GM21390 (cell line): ENCODE data around the gene BTG4.

ENCODE experiments used
- ATAC-seq: cut with Tn5 transposase; IDR thresholded peaks from one replicate; pipeline ENCODE4 v1.9.1; 2021; ENCODE audit not compliant: unreplicated experiment

BTG4 gene

DNA sequence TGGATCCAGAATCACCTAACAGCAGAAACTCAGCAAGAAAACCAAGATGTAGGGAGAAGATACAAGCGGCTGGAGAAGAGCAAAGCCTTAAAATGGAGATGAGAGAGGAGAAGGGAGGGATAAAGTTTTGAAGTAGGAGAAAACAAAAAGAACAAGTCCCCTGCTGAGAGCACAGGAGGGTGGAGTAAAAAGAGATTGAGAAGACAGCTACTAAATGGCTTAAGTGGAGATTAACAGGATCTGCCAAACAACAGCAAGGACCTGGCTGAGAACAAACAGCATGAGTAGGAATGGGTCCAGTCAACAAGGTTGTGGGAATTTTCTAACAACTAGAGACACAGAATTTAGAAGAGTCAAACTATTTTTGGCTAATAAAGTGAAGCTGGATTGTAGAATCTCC lies 18.1 kb downstream of the BTG4 start:
- no peak for ATAC-seq

DNA sequence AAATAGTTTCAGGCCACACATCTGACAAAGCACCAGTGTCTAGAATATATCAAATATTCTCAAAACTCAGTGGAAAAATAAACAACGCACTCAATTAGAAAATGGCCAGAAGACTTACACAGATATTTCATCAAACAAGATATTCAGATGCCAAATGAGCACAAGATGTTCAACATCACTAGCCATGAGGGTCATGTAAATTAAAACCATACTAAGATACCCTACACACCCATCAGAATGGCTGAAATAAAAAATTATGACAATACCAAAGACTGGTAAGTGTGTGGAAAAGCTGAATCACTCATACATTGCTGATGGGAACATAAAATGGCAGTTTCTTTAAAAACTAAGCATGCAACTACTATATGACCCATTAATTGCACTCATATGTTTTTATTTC lies 21.7 kb downstream of the BTG4 start:
- ATAC-seq: no peak

DNA sequence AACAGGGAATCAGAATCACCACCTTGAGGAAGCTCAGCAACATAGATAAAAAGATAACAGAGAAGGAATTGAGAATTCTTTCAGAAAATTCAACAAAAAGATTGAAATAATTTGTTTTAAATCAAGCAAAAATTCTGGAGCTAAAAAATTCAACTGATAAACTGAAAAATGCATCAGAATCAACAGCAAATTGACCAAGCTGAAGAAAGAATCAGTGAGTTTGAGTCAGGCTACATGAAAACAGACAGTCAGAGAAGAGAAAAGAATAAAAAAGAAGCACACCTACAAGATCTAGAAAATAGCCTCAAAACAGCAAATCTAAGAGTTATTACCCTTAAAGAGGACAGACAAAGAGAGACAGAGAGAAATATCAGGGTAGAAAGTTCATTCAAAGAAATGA lies 28.8 kb downstream of the BTG4 start:
- no peak for ATAC-seq

DNA sequence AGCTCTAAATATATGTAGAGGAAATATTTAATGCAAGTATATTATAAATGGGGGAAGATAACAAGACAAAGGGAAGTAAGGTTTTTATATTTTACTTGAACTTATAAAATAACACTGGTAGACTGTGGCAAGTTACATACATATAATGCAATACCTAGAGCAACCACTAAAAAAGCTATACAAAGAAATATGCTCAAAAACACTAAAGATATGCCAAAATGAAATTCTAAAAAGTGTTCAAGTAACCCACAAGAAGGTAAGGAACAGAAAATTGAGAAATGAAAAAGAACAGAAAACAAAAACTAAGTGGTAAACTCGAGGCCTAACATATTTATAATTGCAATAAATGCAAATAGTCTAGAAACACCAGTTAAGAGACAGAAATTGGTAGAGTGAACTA lies 32.5 kb downstream of the BTG4 start:
- ATAC-seq: no peak

DNA sequence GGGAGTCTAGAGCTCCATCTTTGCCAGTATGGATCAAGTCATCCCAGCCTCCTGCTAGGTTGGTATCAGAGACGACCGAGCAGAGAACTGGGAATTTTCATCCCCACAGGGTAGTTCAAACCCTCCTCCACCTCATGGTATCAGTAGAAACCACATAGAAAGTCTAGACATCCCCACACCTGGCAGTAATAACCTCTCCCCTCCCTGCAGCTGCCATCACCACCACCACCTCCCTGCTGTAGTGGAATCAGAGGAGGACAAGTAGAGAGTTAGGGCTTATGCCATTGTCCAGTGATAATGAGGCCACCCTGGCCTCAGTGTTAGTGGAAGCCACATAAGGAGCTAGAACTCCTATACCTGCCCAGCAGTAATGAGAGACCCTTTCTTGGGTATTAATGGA lies 34.3 kb downstream of the BTG4 start:
- ATAC-seq: no peak

DNA sequence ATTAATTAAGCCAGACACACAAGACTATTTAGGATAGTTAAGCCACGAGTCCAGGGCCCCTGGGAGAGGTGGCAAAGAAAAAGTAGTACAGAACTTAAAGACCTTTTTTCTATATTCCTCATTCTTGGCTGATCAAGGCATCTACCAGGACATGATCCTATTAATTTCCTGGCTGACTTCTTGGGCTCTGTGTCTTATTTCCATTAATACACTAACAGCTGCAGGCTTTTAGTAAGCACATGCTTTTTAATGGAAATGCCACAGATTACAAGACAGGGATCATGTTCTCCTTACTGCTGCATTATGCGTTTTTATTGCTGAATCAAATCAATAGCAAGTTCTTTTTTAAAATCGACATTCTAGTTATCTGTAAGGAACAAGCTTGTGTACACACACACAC lies 35.2 kb downstream of the BTG4 start:
- ATAC-seq: no peak

GRCh38 chr11:111476366-111476765 lies 35.8 kb downstream of the BTG4 start:
- ATAC-seq: no peak

DNA sequence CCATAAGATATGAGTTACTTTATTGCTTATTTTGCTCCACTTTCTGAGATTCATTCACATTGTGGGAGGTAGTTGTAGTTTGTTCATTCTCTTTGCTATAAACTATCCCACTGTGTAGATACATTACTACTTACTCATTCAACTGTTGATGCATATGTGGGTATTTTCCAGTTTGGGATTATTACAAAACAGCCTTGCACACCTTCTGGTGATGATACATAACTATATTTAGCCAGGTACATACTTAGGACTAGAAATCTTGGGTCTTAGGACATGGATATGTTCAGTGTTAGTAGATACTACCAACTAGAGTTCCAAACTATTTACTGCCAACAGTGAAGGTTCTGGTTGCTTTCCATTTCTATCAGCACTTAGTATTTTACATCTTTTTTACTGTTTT lies 37.8 kb downstream of the BTG4 start:
- ATAC-seq: no peak

DNA sequence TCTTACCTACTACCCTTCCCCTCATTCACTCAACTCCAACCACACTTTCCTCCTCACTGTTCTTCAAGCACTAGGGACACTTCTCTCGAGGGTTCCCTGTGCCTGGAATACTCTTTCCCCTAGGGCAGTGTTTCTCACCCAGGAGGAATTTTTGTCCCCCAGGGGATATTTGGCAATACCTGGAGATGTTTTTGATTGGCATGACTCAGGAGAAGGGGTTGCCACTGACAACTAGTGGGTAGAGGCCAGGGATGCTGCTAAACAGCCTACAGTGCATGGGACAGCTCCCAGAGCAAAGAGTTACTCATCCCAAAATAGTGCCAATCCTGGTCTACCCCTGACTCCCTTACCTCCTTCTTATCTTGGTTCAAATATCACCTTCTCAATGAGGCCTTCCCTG lies 40.0 kb downstream of the BTG4 start:
- ATAC-seq: no peak

DNA sequence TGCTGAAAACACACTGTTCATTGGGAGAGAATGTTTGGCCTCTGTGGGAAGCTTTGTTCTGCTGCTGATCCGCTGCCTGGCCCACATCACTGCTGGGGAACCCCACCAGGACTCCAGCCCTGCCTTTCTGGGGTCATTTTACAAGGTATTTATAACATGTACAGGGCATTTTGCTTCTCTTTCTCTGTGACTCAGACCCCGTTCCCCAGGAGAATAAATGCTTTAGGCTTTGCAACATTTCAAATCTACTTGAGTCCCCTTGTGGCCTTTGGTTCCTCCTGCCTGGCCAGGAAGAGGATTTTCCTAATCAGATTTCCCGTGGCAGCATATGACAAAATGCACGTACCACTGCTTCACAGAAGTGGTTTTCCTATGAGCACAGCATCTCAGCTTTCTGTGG lies 43.0 kb downstream of the BTG4 start:
- ATAC-seq: no peak

DNA sequence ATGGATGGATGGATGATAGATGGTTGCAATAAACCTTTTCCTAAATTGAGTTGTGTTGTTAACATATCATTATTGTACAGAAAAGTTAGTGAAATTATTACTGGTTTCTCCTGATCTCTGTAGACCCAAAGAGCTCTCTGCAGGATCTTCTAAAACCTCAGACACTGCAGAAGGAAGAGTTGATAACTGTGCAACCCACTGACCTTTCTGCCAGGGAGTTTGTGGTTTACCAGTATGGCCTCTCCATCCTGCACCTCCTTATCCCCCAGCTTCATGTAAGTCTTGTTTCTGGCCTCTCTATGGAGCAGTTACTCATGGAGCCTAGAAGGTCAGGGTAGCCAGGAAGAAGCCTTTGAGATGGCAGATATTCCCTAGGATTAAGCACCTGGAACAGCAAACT lies 45.6 kb downstream of the BTG4 start:
- ATAC-seq: no peak

DNA sequence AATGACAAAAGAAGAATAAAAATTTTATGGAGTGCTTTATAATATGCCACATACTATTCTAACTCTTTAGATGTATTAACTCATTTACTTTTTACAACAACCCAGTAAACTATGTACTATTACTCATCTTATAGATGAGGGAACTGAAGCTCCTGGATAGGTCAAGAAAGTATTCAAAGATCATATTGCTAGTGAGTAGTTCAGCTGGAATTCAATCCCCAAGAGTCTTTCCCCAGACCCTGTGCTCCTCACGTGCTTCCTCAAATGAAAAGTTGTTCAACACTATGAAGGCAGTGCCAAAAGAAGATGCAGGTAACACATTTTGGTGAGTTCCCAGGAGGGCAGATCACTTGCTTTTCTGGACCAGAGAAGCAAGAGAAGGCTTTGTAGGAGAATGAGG lies 46.8 kb downstream of the BTG4 start:
- ATAC-seq: no peak

DNA sequence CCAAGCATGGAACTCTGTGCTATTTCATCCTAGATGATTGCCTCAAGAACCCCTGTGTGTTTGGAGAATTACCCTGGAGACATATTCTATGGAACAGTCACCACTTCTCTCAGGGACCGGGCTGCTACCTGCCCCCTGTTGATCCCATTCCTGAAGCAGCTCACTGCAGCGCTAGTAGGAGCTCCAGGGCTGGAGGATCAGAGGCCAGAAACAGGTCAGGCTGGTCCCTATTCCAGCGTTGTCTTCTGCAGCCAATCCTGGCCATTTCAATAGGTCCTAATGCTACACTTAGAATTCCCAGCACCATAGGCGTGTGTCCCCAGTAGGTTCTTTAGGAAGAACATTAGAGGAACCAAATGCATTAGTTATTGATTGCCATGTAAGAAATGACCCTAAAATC lies 48.9 kb downstream of the BTG4 start:
- no peak for ATAC-seq

DNA sequence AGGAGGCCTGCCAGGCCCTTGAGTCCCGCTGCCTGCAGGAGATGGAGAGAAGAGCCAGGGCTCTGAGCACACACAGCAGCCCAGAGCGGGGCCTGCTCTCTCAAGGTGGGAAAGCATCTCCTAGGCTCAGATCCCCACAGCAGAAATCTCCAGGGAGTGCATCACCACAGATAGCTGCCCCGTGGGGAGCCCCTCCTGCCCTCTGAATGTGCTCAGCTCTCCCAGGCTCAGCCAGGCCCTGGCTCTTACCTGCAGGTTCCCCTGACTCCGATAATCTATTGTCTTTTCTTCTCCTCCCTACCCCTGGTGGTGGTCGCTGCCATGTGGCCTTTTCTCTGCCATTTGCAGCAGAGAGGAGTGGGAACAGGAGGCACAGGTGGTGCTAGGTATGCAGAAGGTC lies 49.9 kb downstream of the BTG4 start:
- ATAC-seq: no peak

DNA sequence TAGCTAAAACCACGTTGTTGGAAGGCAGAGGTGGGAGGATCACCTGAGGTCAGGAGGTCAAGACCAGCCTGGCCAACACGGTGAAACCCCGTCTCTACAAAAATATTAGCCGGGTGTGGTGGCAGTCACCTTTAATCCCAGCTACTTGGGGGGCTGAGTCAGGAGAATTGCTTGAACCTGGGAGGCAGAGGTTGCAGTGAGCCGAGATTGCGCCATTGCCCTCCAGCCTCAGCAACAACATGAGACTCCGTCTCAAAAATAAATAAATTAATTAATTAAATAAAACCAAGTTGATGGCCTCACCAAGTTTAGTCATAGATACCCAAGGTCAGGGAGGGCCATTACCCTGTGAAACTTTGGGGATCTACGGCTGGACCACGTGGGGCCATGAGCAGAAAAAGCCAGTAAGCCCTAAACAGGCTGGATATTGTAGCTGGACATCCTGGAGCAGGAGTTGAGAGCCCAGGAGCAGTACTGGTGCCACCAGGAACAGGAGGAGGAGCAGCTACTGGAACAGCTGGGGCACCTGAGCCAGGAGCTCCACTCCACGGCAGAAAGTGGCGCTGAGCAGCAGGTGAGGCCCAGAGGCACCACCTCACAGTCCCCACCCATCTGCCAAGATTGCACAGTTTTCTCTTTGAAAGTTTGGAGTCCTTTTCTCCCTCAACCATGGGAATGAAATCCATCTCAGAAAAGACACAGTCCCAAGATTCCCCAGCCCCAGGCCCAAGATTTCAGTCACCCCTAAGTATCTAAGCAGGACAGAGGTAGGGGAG lies 50.5 kb downstream of the BTG4 start:
- no peak for ATAC-seq

GRCh38 chr11:111460856-111461255 lies 51.3 kb downstream of the BTG4 start:
- ATAC-seq: no peak

GRCh38 chr11:111460340-111460739 lies 51.8 kb downstream of the BTG4 start:
- ATAC-seq: no peak

- no peak for ATAC-seq
Observed at GRCh38 chr11:111459506-111460270, 52.5 kb downstream of the BTG4 start.

DNA sequence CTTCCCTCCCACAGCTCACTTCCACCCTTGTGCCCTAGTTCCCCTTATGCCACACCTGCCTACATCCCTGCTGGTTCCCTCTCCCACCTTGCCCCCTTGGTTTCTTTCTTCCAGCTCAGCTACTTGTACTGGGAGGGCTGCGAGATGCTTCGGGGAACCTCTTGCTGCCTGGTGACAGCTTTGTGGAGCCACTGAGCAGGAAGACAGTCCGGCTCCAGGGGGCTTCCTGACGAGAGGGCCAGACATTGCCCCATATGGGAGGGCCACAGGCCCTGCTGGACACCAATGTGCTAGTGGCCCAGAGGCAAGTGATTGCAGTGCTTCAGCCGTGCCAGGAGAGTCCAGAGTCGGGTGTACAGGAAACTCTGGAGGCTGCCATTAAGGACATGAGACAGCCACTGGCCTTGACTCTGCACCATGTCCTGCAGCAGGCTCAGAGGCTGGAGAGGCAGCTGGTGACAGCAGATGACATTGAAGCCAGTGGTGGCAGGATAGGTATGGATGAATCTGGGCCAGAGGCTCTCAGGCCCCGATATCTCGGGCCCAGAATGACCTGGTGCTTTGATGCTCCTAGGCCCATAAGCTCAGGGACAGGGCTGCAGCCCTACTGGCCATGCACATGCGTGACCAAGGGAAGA lies 54.3 kb downstream of the BTG4 start:
- no peak for ATAC-seq

GRCh38 chr11:111456859-111457730 lies 55.1 kb downstream of the BTG4 start:
- ATAC-seq: no peak
